NCI-H1417 (cell line): Measurements from ENCODE around the gene ISLR.
"Not testable (repeated sequence)": the region's sequence is repeated elsewhere in the genome, so short reads cannot be mapped to it uniquely, and the experiment has no call there.

Experiments
- DNase-seq, 3 experiments: peaks; one replicate each; lab custom pipeline; 2025; lab: John Stamatoyannopoulos, UW

The ISLR gene

GRCh38 chr15:74136814-74137536 lies 36.5 kb upstream of the ISLR start:
- DNase-seq: peak; percentile 44 to 88 (median 83)

GRCh38 chr15:74137537-74137894 lies 36.0 kb upstream of the ISLR start:
- no peak for DNase-seq

- DNase-seq: no peak
Observed at GRCh38 chr15:74138642-74139041, 34.9 kb upstream of the ISLR start.

- no peak for DNase-seq
Observed at GRCh38 chr15:74141591-74141990, 31.9 kb upstream of the ISLR start.

- DNase-seq: peak in 1 of 3 experiments; percentile 40
Observed at GRCh38 chr15:74144153-74144775, 29.2 kb upstream of the ISLR start.

GRCh38 chr15:74146277-74146800 lies 27.2 kb upstream of the ISLR start:
- no peak for DNase-seq

GRCh38 chr15:74147051-74147450 lies 26.5 kb upstream of the ISLR start:
- no peak for DNase-seq

GRCh38 chr15:74155766-74156417 lies 17.6 kb upstream of the ISLR start:
- DNase-seq: no peak

GRCh38 chr15:74156678-74157411 lies 16.7 kb upstream of the ISLR start:
- DNase-seq: peak; percentile 44 to 89 (median 76)

- no peak for DNase-seq
Observed at GRCh38 chr15:74157868-74158827, 15.4 kb upstream of the ISLR start.

- DNase-seq: no peak
Observed at GRCh38 chr15:74158855-74159650, 14.5 kb upstream of the ISLR start.

- DNase-seq: peak in 1 of 3 experiments; percentile 20
Observed at GRCh38 chr15:74159773-74160172, 13.7 kb upstream of the ISLR start.

GRCh38 chr15:74160390-74160789 lies 13.1 kb upstream of the ISLR start:
- DNase-seq: not testable (repeated sequence)

GRCh38 chr15:74162195-74162536 lies 11.3 kb upstream of the ISLR start:
- not testable (repeated sequence) for DNase-seq

- no peak for DNase-seq
Observed at GRCh38 chr15:74165461-74165860, 8.0 kb upstream of the ISLR start.

GRCh38 chr15:74167891-74168331 lies 5.6 kb upstream of the ISLR start:
- DNase-seq: peak in 1 of 3 experiments; percentile 15

- no peak for DNase-seq
Observed at GRCh38 chr15:74168711-74169126, 4.8 kb upstream of the ISLR start.

- no peak for DNase-seq
Observed at GRCh38 chr15:74170071-74170844, 3.3 kb upstream of the ISLR start.

- no peak for DNase-seq
Observed at GRCh38 chr15:74170875-74171578, 2.5 kb upstream of the ISLR start.
